Suppressor macrophage treated with lipopolysaccharide for 4 hours (primary cell): ENCODE results near the gene ORM1.
A peak's percentile ranks its signal among the peaks of the same experiment; 100 is the strongest.
"Not testable (repeated sequence)": the region's sequence is repeated elsewhere in the genome, so short reads cannot be mapped to it uniquely, and the experiment has no call there.

Experiments used
- DNase-seq: peaks from one replicate; pipeline ENCODE4 v3.0.0-alpha.2; 2020

Gene ORM1

DNA sequence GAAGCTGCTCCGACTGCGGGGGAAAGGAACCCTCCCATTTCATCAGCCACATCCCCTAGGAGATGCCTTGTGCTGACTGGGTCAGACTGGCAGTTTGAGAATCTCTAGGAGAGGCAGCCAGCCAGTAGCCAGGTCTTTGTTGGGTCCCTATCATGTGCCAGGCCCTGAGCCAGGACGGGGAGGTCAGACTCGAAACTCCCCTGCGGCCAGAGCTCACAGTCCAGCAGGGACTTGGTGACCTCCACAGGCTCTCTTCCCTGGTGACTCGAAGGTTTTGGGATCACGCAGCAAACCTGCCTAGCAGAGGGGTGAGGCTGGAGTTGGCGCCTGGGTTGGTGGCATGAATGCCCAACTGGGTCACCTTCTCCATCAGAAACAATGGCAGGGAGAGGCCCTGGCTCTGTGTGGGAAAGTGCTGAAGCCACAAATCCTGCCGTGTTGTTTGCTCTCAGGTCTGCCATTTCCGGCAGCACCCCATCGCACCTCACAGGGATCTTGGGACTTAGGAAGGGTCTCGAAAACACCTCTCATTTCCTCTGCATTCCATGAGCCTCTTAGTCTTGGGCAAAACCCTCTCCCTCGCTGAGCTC, 14.4 kb upstream of the ORM1 start:
- DNase-seq, result no peak

- no peak for DNase-seq
Measured at GRCh38 chr9:114309096-114309495, 13.8 kb upstream of the ORM1 start.

DNA sequence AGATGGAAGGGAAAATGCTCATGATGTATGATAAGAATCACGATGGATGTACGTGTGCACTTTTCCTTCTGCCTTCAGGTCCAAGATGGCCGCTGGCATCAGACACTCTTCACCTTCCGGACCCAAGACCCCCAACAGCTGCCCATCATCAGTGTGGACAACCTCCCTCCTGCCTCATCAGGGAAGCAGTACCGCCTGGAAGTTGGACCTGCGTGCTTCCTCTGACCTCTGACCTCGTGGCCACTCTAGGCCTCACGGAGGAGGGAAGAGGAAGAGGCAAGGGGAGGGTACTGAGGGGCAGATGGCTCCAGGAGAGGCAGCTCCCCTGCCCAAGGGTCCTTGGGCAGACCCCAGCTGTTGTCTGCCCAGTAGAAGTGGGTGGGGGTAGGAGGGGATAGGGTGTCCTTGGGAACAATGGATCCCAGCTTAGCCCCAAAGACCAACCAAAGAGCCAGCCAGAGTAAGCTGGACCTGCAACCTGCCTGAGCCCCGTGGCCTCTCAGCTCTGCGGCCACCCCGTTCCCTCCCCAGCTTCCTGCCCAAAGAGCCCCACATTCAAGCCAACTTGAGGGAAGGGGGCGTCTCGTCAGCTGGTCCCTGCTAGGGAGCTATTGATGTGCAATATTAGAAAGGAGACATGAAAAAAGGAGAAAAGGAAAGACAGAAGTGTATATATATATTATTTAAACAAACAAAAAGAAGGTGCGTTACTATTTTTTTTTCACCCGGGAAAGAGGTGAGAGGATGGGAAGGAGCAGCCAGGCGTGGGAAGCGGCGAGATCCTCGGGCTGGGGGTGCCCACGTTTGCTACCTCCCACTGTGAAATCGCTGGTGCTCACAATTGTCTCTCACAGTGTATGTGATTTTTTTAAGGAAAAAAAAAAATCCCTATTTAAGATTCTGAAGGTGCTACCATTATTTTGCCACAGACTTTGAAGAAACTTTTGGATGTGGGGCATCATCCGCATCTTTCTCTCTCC, 12.1 kb upstream of the ORM1 start:
- no peak for DNase-seq

DNA sequence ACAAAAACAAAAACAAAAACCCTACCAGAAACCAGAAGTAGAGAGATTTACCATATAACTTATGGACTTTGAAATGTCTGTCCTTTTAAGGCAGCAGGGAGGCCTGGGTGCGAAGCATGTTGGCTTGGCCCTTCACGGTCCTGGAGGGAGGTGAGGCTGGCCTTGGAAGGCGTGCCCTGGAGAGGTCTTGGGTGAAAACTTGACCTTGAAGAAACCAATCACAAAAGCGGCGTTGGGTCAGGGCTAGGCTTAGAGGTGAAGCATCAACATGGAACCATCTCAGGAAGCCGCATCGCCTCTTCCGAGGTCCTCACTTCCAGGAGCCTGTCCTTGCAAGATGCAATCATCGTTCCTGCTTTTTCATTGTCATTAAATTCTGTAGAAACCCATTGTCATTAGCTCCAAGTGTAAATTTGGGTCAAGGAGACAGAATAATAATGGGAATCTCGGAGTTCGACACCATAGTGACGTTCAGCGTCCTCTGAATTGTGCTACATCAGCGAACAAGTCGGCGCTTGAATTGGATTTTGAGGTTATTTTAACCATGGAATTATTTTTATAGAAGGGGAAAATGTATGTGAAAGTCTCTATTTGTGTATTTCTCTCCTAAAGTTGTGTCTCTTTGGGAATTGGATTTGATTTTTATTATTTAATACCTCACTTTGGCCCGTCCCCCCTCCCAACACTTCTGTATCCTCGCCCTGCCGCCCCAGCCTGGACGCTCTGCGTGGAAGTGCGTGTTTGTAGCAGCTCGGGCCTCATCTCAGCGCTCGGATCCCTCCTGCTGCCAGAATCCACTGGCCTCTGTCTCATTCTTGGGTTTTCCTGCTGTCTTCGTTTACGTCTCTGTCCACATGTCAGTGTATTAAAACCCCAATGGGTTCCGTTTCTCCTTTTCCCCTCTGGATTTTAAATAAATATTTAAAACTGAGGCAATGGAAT, 11.1 kb upstream of the ORM1 start:
- no peak for DNase-seq

DNA sequence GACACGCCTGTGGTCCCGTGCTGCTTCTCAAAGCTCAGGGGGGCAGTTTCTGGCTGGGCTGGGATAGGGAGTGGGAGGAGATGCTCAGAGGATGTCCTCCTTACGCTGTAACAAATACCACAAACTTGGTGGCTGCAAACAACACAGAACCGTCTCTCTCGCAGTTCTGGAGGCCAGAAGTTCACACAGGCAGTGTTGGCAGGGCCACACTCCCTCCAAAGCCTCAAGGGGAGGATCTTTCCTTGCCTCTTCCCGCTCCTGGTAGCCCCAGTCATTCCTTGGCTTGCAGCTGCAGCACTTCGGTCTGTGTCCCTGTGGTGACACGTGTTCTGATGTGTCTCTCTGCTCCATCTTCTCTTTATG, 10.4 kb upstream of the ORM1 start:
- no peak for DNase-seq

- DNase-seq, result no peak
Measured at GRCh38 chr9:114313186-114313585, 9.7 kb upstream of the ORM1 start.

DNA sequence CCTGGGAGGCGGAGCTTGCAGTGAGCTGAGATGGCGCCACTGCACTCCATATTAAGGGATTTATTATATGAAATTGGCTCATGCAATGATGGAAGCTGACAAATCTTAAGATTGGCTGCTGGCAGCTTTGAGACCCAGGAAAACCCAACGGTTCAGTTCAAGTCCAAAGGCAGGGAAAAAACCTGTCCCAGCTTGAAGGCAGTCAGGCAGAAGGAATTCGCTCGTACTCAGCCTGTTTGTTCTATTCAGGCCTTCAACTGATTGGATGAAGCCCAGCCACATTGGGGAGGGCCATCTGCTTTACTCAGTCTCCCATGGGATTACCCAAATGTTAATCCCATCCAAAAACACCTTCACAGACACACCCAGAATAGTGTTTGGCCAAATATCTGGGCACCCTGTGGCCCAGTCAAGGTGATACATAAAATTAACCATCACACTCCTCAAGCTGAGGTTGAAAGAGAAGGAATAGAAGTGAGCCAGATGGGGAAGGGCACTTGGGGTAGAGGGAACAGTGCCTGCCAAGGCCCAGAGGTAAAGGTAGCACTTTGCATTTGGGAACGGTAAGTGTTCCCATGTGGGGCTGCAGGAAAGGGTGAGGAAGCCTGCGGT, 8.5 kb upstream of the ORM1 start:
- no peak for DNase-seq

DNA sequence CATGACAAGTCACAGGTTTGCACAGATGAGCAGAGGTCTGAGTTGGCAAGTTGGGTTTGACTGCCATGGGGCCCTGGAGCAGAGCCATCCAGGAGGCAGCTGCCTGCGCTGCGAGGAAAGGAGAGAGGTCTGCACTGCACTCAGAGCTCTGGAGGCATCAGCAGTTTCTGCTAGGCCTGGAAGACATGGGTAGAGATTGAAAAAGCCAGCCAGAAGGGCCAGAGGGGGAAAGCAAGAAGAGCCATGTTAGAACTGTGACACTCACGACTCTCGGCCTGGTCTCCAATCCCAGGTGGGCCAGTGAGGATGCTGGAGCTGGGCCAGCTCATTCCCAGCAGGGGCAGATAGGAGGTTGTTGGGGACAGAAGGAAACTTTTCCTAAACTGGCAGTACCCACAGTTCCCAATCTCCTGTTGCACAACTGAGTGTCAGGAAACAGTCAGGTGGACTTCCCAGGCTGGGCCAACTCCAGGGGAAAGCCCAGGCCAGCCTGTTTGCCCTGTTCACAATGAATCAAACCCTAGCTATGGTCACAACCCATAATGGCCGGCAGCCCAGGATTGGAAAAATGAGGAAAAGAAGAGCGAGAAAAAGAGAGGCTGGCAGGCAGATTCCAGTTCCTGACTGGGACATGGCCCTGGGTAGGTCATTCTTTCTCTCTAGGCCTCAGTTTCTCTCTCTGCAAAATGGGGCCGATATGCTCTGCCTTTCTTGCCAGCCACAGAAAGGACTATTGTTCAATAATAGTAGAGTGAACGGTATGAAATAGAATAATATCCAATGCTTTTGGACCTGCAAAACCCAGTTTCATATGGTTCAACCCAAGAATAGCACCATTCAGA, 7.8 kb upstream of the ORM1 start:
- peak; percentile 14 for DNase-seq

- peak; percentile 70 for DNase-seq
Measured at GRCh38 chr9:114315723-114316363, 7.1 kb upstream of the ORM1 start.

GRCh38 chr9:114316605-114317230, 6.2 kb upstream of the ORM1 start:
- no peak for DNase-seq

- peak; percentile 62 for DNase-seq
Measured at GRCh38 chr9:114317665-114318357, 5.1 kb upstream of the ORM1 start.

- no peak for DNase-seq
Measured at GRCh38 chr9:114318416-114318815, 4.5 kb upstream of the ORM1 start.

- no peak for DNase-seq
Measured at GRCh38 chr9:114319147-114319546, 3.8 kb upstream of the ORM1 start.

GRCh38 chr9:114320710-114321109, 2.2 kb upstream of the ORM1 start:
- DNase-seq, result not testable (repeated sequence)

- no peak for DNase-seq
Measured at GRCh38 chr9:114321759-114322158, 1.1 kb upstream of the ORM1 start.

- DNase-seq, result not testable (repeated sequence)
Measured at GRCh38 chr9:114322160-114322818, 609 bp upstream of the ORM1 start.

DNA sequence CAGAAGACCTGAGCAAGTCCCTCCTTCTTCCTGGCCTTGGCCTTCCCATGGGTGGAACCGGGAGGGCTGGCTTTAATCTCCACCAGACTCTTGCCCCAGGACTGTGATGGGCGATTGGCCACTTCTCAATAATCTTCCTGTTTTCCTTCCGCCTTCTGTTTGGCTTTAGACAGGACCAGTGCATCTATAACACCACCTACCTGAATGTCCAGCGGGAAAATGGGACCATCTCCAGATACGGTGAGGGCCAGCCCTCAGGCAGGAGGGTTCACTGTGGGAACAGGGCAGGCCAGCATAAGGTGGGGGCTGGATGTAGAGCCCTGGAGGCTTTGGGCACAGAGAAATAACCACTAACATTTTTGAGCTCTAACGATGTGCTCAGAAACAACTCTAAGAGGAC, 951 bp downstream of the ORM1 start:
- DNase-seq, result not testable (repeated sequence)

DNA sequence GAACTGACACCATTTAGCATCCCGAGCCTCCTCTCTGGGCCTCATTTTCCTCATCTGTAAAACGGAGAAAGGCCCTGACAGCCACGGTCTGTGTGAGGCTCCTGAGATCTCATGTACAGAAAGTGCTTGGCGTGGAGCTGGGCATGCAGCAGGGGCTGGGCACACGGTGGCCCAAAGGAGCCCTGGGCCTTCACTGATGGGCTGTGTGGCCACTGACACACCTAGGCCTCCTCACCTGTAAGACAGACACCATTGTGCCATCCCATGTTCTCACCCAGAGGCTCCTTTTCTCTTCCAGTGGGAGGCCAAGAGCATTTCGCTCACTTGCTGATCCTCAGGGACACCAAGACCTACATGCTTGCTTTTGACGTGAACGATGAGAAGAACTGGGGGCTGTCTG, 1.6 kb downstream of the ORM1 start:
- DNase-seq, result no peak

DNA sequence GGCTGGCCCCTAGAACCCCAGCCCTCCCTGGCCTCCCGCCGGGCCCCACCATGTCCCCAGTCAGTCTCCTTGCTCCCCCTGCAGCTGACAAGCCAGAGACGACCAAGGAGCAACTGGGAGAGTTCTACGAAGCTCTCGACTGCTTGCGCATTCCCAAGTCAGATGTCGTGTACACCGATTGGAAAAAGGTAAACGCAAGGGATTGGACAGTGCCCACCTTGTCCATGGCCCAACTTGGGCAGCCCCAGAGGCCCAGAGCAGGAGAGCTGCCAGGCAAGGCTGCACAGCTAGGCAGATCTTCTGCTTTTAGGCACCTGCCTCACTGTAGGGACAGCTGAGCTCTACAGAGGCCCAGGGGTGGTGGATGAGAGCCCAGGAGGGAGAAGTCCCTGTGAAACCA, 2.1 kb downstream of the ORM1 start:
- not testable (repeated sequence) for DNase-seq
